Measurements from ENCODE around the gene POMT1.

Gene POMT1

DNA sequence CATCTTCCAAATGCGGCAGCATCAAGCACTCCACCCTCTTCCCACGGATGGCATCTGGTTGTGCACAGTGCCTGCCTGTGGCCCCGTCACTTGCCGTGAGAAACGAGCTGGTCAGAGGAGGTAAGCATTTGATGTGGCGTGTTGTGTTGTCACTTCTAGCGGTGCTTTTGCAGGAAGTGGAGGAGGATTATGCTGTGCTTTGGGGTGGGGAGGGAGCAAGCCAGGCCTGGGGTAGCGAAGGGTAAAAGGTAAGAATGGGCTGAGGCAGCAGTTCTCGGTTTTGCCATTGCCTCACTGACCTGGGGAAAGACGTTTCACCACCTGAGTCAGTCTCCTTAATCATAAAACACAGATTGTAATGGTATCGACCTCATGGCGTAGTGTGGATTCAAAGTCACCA is 2.3 kb upstream of the POMT1 start:
- TF ChIP-seq GATA3 (IDR thresholded peaks at IDR 0.05; ENCODE audit: low read depth, low read length) (no peak), GATA2 (IDR thresholded peaks at IDR 0.05; ENCODE audit: low read depth, low read length) (no peak)

- TF ChIP-seq GATA3 (IDR thresholded peaks at IDR 0.05; ENCODE audit: low read depth, low read length), result no peak
- no peak for TF ChIP-seq GATA2 (IDR thresholded peaks at IDR 0.05; ENCODE audit: low read depth, low read length)
These were observed 1.7 kb upstream of the POMT1 start for GRCh38 chr9:131500939-131501541.

DNA sequence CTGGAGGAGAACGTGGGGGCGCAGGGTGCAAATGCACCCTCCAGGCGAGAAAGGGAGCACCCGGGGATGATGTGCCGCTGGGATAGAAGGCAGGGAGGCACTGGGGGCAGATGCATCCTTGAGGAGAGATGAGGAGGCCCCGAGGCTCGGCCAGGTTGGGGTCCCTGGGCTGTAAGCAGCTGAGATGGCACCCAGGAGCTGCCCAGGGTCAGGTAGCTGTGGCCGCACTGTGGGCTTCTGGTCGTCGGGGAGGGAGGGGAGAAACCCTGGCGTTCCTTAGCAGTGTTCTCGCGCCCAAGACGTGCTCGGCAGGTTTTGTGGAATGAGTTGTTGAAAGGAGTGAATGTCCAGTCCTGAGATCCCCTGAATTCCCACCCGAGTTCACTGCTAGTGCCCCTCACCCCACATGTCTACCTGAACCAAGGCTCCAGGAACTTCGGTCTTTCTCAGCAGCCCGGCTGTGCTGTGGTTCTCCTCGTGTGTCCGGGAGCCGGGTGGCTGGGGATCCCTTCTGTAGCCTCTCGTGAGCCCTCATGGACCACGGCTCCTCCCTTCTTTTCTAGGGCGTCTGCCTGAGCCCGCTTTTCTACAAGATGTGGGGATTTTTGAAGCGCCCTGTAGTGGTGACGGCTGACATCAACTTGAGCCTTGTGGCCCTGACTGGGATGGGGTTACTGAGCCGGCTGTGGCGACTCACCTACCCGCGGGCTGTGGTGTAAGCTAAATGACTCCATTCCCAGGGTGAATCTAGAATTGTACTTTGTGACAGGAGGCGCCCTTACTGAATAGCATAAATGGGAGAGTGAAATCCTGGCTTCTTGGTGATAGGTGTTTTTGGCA is 1.1 kb downstream of the POMT1 start:
- TF ChIP-seq GATA2 (IDR thresholded peaks at IDR 0.05; ENCODE audit: low read depth, low read length), result no peak
- no peak for TF ChIP-seq GATA3 (IDR thresholded peaks at IDR 0.05; ENCODE audit: low read depth, low read length)

DNA sequence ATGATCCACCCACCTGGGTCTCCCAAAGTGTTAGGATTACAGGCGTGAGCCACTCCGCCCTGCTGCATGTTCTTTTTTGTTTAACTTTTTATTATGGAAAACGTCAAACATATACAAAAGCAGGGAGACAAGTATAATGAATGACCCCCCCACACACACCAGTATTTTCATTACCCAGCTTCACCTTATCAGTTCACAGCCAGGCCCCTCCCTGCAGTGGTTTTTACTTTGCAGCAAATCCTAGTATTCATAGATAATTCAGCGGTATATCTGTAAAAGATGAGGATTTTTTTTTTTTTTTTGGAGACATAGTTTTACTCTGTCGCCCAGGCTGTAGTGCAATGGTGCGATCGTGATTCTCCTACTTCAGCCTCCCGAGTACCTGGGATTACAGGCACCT is 2.3 kb downstream of the POMT1 start:
- TF ChIP-seq GATA2 (IDR thresholded peaks at IDR 0.05; ENCODE audit: low read depth, low read length) (no peak), GATA3 (IDR thresholded peaks at IDR 0.05; ENCODE audit: low read depth, low read length) (no peak)

DNA sequence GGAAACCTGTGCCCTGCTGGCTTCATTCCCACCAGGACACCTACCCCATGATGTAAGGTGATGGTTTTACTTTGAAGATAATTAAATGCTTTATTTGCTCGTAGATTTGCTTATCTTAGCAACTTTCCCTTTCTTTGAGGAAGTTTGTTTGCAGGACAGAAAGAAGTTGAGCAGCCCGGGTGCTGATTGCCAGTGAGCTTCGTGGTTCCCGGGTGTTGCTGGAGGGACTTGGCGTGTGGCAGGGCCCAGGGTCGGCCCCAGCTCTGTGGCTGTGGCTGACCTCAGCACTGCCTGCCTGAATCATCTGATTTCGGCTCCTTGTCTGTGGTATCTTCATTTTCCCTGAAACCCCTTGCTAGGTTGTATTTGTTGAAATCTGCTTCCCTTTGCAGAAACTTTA is 8.7 kb downstream of the POMT1 start:
- no peak for TF ChIP-seq GATA3 (IDR thresholded peaks at IDR 0.05; ENCODE audit: low read depth, low read length)
- no peak for TF ChIP-seq GATA2 (IDR thresholded peaks at IDR 0.05; ENCODE audit: low read depth, low read length)

DNA sequence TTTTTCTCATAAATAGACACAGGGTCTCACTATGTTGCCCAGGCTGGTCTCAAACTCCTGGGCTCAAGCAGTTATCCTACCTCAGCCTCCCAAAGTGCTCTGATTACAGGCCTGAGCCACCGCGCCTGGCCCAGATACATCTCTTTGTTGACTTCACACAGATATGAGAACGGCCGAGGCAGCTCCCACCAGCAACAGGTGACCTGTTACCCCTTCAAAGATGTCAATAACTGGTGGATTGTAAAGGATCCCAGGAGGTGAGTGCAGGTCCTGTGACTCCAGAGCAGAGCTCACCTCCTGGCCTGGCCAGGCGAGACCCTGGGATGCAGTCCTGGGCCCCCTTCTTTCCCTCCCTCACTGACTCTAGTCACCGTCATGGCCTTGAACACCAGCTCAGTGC is 9.2 kb downstream of the POMT1 start:
- TF ChIP-seq GATA3 (IDR thresholded peaks at IDR 0.05; ENCODE audit: low read depth, low read length) (no peak), GATA2 (IDR thresholded peaks at IDR 0.05; ENCODE audit: low read depth, low read length) (no peak)

DNA sequence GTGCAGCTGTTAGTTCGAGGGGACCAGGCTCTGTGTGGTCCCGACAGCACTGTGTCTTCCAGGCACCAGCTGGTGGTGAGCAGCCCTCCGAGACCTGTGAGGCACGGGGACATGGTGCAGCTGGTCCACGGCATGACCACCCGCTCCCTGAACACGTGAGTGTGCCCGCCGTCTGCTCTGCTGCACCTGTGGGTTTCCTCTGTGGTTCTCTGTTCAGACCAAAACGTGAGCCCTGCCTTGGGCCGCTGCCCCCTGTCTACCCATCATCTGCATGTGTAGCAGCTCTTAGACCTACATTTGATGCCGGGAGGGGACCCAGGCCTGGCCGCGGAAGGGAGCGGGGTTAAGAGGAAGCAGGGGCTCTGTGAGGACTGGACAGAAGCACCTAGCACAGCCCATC is 10.5 kb downstream of the POMT1 start:
- TF ChIP-seq GATA3 (IDR thresholded peaks at IDR 0.05; ENCODE audit: low read depth, low read length) (no peak), GATA2 (IDR thresholded peaks at IDR 0.05; ENCODE audit: low read depth, low read length) (no peak)

- no peak for TF ChIP-seq GATA2 (IDR thresholded peaks at IDR 0.05; ENCODE audit: low read depth, low read length)
- TF ChIP-seq GATA3 (IDR thresholded peaks at IDR 0.05; ENCODE audit: low read depth, low read length), result no peak
These were observed 13.4 kb downstream of the POMT1 start for GRCh38 chr9:131516100-131516499.

DNA sequence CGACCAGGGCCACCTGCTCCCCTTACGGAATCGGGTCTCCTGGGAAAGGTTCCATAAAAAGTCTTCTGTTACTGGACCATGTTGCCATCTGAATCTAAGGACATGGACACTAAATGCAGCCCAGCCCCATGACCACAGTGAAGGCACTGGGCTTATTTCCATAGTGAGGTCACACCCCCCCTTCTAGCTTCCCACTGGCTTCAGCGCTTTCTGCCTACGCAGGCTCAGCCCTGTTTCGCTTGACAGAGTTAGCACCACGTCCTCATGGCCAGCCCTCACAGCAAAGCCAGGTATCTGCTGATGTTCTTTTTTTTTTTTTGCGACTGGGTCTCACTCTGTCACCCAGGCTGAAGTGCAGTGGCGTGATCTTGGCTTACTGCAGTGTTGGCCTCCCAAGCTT is 14.2 kb downstream of the POMT1 start:
- TF ChIP-seq GATA2 (IDR thresholded peaks at IDR 0.05; ENCODE audit: low read depth, low read length) (no peak), GATA3 (IDR thresholded peaks at IDR 0.05; ENCODE audit: low read depth, low read length) (no peak)

- no peak for TF ChIP-seq GATA3 (IDR thresholded peaks at IDR 0.05; ENCODE audit: low read depth, low read length)
- TF ChIP-seq GATA2 (IDR thresholded peaks at IDR 0.05; ENCODE audit: low read depth, low read length), result no peak
These were observed 15.1 kb downstream of the POMT1 start for GRCh38 chr9:131517761-131518190.

GRCh38 chr9:131518553-131518952 is 15.8 kb downstream of the POMT1 start:
- TF ChIP-seq GATA2 (IDR thresholded peaks at IDR 0.05; ENCODE audit: low read depth, low read length) (no peak), GATA3 (IDR thresholded peaks at IDR 0.05; ENCODE audit: low read depth, low read length) (no peak)

DNA sequence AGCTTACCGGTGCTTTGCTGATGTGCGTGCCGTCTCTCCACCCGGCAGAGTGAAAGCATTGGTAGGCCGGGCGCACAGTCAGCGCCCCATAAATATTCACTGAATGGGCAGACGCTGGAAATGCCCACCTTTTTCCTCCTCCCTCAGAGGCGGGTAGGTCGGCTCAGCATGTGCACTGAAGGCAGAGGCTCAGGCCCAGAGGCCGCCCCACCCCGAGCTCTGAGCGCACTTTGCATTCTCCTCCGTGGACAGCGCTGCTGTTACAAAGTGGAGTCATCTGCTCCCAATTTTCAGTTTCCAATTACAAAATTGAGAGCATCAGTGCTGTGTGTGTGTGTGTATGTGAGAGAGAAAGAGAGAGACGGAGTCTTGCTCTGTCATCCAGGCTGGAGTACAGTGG is 17.8 kb downstream of the POMT1 start:
- TF ChIP-seq GATA2 (IDR thresholded peaks at IDR 0.05; ENCODE audit: low read depth, low read length), result no peak

- TF ChIP-seq GATA2 (IDR thresholded peaks at IDR 0.05; ENCODE audit: low read depth, low read length) (no peak), GATA3 (IDR thresholded peaks at IDR 0.05; ENCODE audit: low read depth, low read length) (no peak)
These were observed 18.5 kb downstream of the POMT1 start for GRCh38 chr9:131521203-131521602.

DNA sequence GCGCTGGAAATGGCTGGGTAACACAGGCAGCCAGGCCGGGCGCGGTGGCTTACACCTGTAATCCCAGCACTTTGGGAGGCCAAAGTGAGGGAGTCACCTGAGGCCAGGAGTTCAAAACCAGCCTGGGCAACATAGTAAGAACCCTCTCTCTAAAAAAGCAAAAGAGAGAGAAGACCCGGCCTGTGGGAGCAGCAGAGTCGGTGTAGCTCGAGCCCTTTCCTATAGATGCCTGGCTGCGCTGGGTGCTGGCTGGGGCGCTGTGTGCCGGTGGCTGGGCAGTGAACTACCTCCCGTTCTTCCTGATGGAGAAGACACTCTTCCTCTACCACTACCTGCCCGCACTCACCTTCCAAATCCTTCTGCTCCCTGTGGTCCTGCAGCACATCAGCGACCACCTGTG is 19.1 kb downstream of the POMT1 start:
- TF ChIP-seq GATA3 (IDR thresholded peaks at IDR 0.05; ENCODE audit: low read depth, low read length), result no peak
- TF ChIP-seq GATA2 (IDR thresholded peaks at IDR 0.05; ENCODE audit: low read depth, low read length), result no peak
